Measurements from ENCODE around the gene FAM200C. TPM values are rescaled to one million over a fixed set of nuclear protein-coding genes. Genes with fewer than 3 reads are reported as not detected.

FAM200C gene
- 1 to 10 TPM; 3.0 to 9.6 (median 5.8) TPM for total RNA-seq

GRCh38 chr5:160399402-160400353, at the start of gene FAM200C:
TSS of gene FAM200C (minus strand) at chr5:160400054. CDS start at chr5:160395490, 4,564 bp downstream.
- peak within 1 kb of the TSS; percentile 84 to 93 (median 88) for H3K27ac ChIP-seq (replicated peaks in 1 of 4)
- DNase-seq (ENCODE audit: extremely low spot score) = peak; percentile 94
- H3K9me3 ChIP-seq = no peaks in the 10 kb centered on the region
- peak within 1 kb of the TSS; percentile 54 to 83 (median 76) for H3K4me3 ChIP-seq
- peaks cover 29 to 43% (median 33%) of the 10 kb centered on the region in 4 donors for H3K36me3 ChIP-seq
- TF ChIP-seq CTCF (IDR thresholded peaks at IDR 0.05) = no peak
- peak; percentile 97 to 98 for TF ChIP-seq POLR2AphosphoS5 (IDR thresholded peaks at IDR 0.05)
- peak; percentile 81 for TF ChIP-seq POLR2A (IDR thresholded peaks at IDR 0.05; ENCODE audit: low read depth)
- TF ChIP-seq EP300 (IDR thresholded peaks at IDR 0.05) = no peak
- WGBS = 1% methylated on average over 16 of the region's 41 CpGs
- intact Hi-C loops (cut with DNase I) = loop anchor here (10.0 kb wide), 1 partner anchor 285 kb away; the partner anchor contains the start of gene PWWP2A
- H3K4me1 ChIP-seq = peaks cover 15 to 43% (median 37%) of the 10 kb centered on the region in 4 donors
- H3K27me3 ChIP-seq = no peaks in the 10 kb centered on the region

- Histone ChIP-seq H3K27ac (replicated peaks in 1 of 4) (no peak overlapping the region), H3K4me3 (no peak overlapping the region), H3K27me3 (no peaks in the 10 kb centered on the region), H3K4me1 (no peaks in the 10 kb centered on the region), H3K9me3 (no peaks in the 10 kb centered on the region), H3K36me3 (no peaks in the 10 kb centered on the region)
- TF ChIP-seq EP300 (IDR thresholded peaks at IDR 0.05) (no peak), POLR2AphosphoS5 (IDR thresholded peaks at IDR 0.05) (no peak), CTCF (IDR thresholded peaks at IDR 0.05) (no peak), POLR2A (IDR thresholded peaks at IDR 0.05; ENCODE audit: low read depth) (no peak)
- 84% methylated on average over 3 of the region's 3 CpGs for WGBS
- DNase-seq (ENCODE audit: extremely low spot score) = no peak
- intact Hi-C loops (cut with DNase I) = no loop called here
Observed at GRCh38 chr5:160449458-160449857, 49.6 kb upstream of the FAM200C start.

GRCh38 chr5:160448886-160449285, 49.0 kb upstream of the FAM200C start:
- WGBS = 82% methylated on average over 1 of the region's 1 CpG
- intact Hi-C loops (cut with DNase I) = no loop called here
- no peak for DNase-seq (ENCODE audit: extremely low spot score)
- TF ChIP-seq EP300 (IDR thresholded peaks at IDR 0.05) (no peak), POLR2AphosphoS5 (IDR thresholded peaks at IDR 0.05) (no peak), POLR2A (IDR thresholded peaks at IDR 0.05; ENCODE audit: low read depth) (no peak), CTCF (IDR thresholded peaks at IDR 0.05) (no peak)
- Histone ChIP-seq H3K4me3 (no peak overlapping the region), H3K4me1 (no peaks in the 10 kb centered on the region), H3K36me3 (no peaks in the 10 kb centered on the region), H3K27me3 (no peaks in the 10 kb centered on the region), H3K9me3 (no peaks in the 10 kb centered on the region), H3K27ac (replicated peaks in 1 of 4) (no peak overlapping the region)

GRCh38 chr5:160445751-160446150, 45.9 kb upstream of the FAM200C start:
- intact Hi-C loops (cut with DNase I) = no loop called here
- no peak for DNase-seq (ENCODE audit: extremely low spot score)
- H3K27ac ChIP-seq (replicated peaks in 1 of 4) = no peak overlapping the region
- TF ChIP-seq CTCF (IDR thresholded peaks at IDR 0.05) (no peak), EP300 (IDR thresholded peaks at IDR 0.05) (no peak), POLR2A (IDR thresholded peaks at IDR 0.05; ENCODE audit: low read depth) (no peak), POLR2AphosphoS5 (IDR thresholded peaks at IDR 0.05) (no peak)
- H3K4me3 ChIP-seq = no peak overlapping the region
- H3K27me3 ChIP-seq = peaks cover 0 to 4% (median 0%) of the 10 kb centered on the region in 4 donors
- H3K9me3 ChIP-seq = no peaks in the 10 kb centered on the region
- no peaks in the 10 kb centered on the region for H3K4me1 ChIP-seq
- H3K36me3 ChIP-seq = no peaks in the 10 kb centered on the region

All from esophagus muscularis mucosa (tissue), 4 donors.